GM18907 (cell line): ENCODE measurements around the gene KRT15.

Experiments used
- ATAC-seq: cut with Tn5 transposase; IDR thresholded peaks from one replicate; pipeline ENCODE4 v1.9.1; 2021; ENCODE audit warnings: mild to moderate bottlenecking, moderate library complexity; ENCODE audit not compliant: unreplicated experiment

Gene KRT15

GRCh38 chr17:41483991-41484826 is 34.5 kb downstream of the KRT15 start:
- no peak for ATAC-seq

- ATAC-seq: no peak
Measured at GRCh38 chr17:41483531-41483930, 35.2 kb downstream of the KRT15 start.

- no peak for ATAC-seq
Measured at GRCh38 chr17:41481036-41481435, 37.7 kb downstream of the KRT15 start, which contains the start of gene KRT35. TSS of gene KRT35 (minus strand) at chr17:41481151. CDS start at chr17:41481097, 54 bp downstream.

- no peak for ATAC-seq
Measured at GRCh38 chr17:41480581-41480980, 38.1 kb downstream of the KRT15 start.

- ATAC-seq: no peak
Measured at GRCh38 chr17:41480136-41480535, 38.6 kb downstream of the KRT15 start.

GRCh38 chr17:41478237-41478636 is 40.5 kb downstream of the KRT15 start:
- no peak for ATAC-seq

GRCh38 chr17:41476866-41477815 is 41.5 kb downstream of the KRT15 start:
- no peak for ATAC-seq

GRCh38 chr17:41475421-41475820 is 43.3 kb downstream of the KRT15 start:
- ATAC-seq: no peak

GRCh38 chr17:41474863-41475262 is 43.8 kb downstream of the KRT15 start:
- no peak for ATAC-seq

DNA sequence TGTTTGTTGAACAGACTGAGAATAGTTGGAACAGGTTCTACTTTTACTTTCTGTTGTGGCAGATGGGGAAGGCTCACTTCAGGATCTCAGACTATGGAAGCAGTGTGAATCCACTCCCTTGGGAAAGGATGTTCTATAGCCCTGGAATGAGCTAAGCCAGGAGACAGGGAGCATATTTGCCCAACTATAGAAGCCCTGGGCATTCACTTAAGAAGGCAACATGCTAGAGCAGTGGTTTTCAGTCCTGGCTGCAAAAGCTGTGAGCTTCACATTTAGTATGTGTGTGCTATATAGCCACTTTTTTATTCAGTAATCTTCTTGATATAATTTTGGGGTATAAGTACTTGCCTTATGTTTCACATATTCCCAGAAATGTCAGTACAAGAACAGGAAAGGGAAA is 50.3 kb downstream of the KRT15 start:
- no peak for ATAC-seq

- no peak for ATAC-seq
Measured at GRCh38 chr17:41467561-41467960, 51.1 kb downstream of the KRT15 start.

DNA sequence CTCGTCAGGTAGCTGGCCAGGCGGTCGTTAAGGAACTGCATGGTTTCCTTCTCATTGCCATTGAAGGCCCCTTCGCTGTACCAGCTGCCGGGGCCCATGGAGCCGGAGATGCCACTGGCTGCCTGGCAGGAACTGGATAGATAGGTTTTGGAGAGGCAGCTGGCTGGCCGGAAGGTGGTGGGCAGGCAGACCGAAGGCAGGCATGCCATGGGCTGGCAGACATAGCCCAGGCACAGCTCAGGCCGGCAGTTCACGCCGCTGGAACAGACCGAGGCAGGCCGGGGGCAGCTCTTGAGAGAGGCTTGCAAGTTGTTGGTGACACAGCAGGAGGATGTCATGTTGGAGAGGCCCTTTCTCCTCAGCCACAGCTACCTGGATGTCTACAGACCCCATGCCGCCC is 51.7 kb downstream of the KRT15 start, which contains the start of gene KRT32:
Gene KRT32 (minus strand): TSS at position 399 of the 400 bp plus-strand sequence. CDS start 61 bp downstream, at position 338.
- ATAC-seq: no peak

- no peak for ATAC-seq
Measured at GRCh38 chr17:41464682-41465081, 54.0 kb downstream of the KRT15 start.

GRCh38 chr17:41464173-41464572 is 54.5 kb downstream of the KRT15 start:
- no peak for ATAC-seq

GRCh38 chr17:41463746-41464145 is 54.9 kb downstream of the KRT15 start:
- ATAC-seq: no peak
